HEK293 (cell line): Measurements from ENCODE around the gene RBBP7.

Experiments
- CTCF ChIA-PET: fragments of 350-600 bp; formaldehyde crosslinking; extraction: SDS; loops from one replicate; lab custom pipeline; 2021; ENCODE audit warnings: antibody characterized with exemption; lab: Yijun Ruan, JAX
- POLR2A ChIA-PET: fragments of 300-600 bp; formaldehyde crosslinking; extraction: SDS; loops from one replicate; lab custom pipeline; 2020; ENCODE audit warnings: antibody characterized with exemption, inconsistent platforms; lab: Yijun Ruan, JAX
- H3K27ac ChIP-seq: fragments of 200-500 bp; sonication (Bioruptor generic); 2 replicates; pipeline ENCODE4 v1.5.1; 2014; ENCODE audit warnings: low read depth, low read length, control low read depth, inconsistent platforms; ENCODE audit errors: extremely low read depth
- H3K36me3 ChIP-seq, 2 experiments: fragments of 200-500 bp in 1 of 2; sonication (Bioruptor generic) in 1 of 2; 1 replicate in 1 of 2; 2 replicates in 1 of 2; pipeline ENCODE4 v1.5.1; 2014 to 2017; ENCODE audit warnings: inconsistent platforms in 2 of 2, low read length in 2 of 2; ENCODE audit not compliant: control insufficient read depth in 2 of 2, insufficient read depth in 1 of 2
- H3K4me1 ChIP-seq: fragments of 200-500 bp; sonication (Bioruptor generic); 2 replicates; pipeline ENCODE4 v1.5.1; 2014; ENCODE audit warnings: mild to moderate bottlenecking, low read length, inconsistent platforms; ENCODE audit not compliant: control insufficient read depth, insufficient read depth
- H3K4me3 ChIP-seq: 2 replicates; pipeline ENCODE4 v1.5.1; 2011; ENCODE audit warnings: low read depth, mild to moderate bottlenecking, control low read depth, low read length, moderate library complexity
- H3K9me3 ChIP-seq: fragments of 200-500 bp; sonication (Bioruptor generic); 2 replicates; pipeline ENCODE4 v1.5.1; 2014; ENCODE audit warnings: low read depth, low read length, inconsistent platforms; ENCODE audit not compliant: control insufficient read depth, insufficient read depth
- HOXA7 ChIP-seq: sonication (generic); formaldehyde crosslinking; IDR thresholded peaks from 2 replicates; pipeline ENCODE4 v1.8.1; 2022; ENCODE audit warnings: missing genetic modification reagents, borderline replicate concordance
- KLF1 ChIP-seq: fragments of 450-650 bp; formaldehyde crosslinking; IDR thresholded peaks from 2 replicates; pipeline ENCODE4 v1.5.1; 2016; ENCODE audit warnings: missing biosample characterization, missing genetic modification characterization
- PRDM1 ChIP-seq: fragments of 450-650 bp; formaldehyde crosslinking; IDR thresholded peaks from 2 replicates; pipeline ENCODE4; 2016; ENCODE audit warnings: missing biosample characterization, missing genetic modification characterization
- REPIN1 ChIP-seq: fragments of 450-650 bp; formaldehyde crosslinking; IDR thresholded peaks from 2 replicates; pipeline ENCODE4 v1.5.1; 2017; ENCODE audit warnings: missing biosample characterization, missing genetic modification characterization, low read depth
- SCRT1 ChIP-seq: fragments of 450-650 bp; formaldehyde crosslinking; IDR thresholded peaks from 2 replicates; pipeline ENCODE4 v1.5.1; 2016; ENCODE audit warnings: missing biosample characterization, missing genetic modification characterization, borderline replicate concordance
- SCRT2 ChIP-seq: fragments of 450-650 bp; formaldehyde crosslinking; IDR thresholded peaks from 2 replicates; pipeline ENCODE4 v1.5.1; 2016; ENCODE audit warnings: missing biosample characterization, missing genetic modification characterization
- YY2 ChIP-seq: fragments of 450-650 bp; formaldehyde crosslinking; IDR thresholded peaks from 2 replicates; pipeline ENCODE4 v1.5.1; 2016; ENCODE audit warnings: missing biosample characterization, missing genetic modification characterization
- ZBTB1 ChIP-seq: fragments of 450-650 bp; formaldehyde crosslinking; IDR thresholded peaks from 2 replicates; pipeline ENCODE4 v1.5.1; 2016; ENCODE audit warnings: missing biosample characterization, missing genetic modification characterization
- ZBTB48 ChIP-seq: fragments of 450-650 bp; formaldehyde crosslinking; IDR thresholded peaks from 2 replicates; pipeline ENCODE4 v1.5.1; 2016; ENCODE audit warnings: missing biosample characterization, missing genetic modification characterization
- ZEB2 ChIP-seq: fragments of 450-650 bp; formaldehyde crosslinking; IDR thresholded peaks from 2 replicates; pipeline ENCODE4 v1.5.1; 2016; ENCODE audit warnings: missing biosample characterization, missing genetic modification characterization
- ZNF10 ChIP-seq: fragments of 450-650 bp; formaldehyde crosslinking; IDR thresholded peaks from 2 replicates; pipeline ENCODE4 v1.5.1; 2017; ENCODE audit warnings: missing biosample characterization, missing genetic modification characterization
- ZNF2 ChIP-seq: fragments of 450-650 bp; formaldehyde crosslinking; IDR thresholded peaks from 2 replicates; pipeline ENCODE4 v1.5.1; 2016; ENCODE audit warnings: missing biosample characterization, missing genetic modification characterization
- ZNF202 ChIP-seq: fragments of 450-650 bp; formaldehyde crosslinking; IDR thresholded peaks from 2 replicates; pipeline ENCODE4 v1.5.1; 2016; ENCODE audit warnings: missing biosample characterization, missing genetic modification characterization, borderline replicate concordance
- ZNF223 ChIP-seq: fragments of 450-650 bp; formaldehyde crosslinking; IDR thresholded peaks from 2 replicates; pipeline ENCODE4 v1.5.1; 2016; ENCODE audit warnings: missing biosample characterization, missing genetic modification characterization
- ZNF24 ChIP-seq: fragments of 450-650 bp; formaldehyde crosslinking; IDR thresholded peaks from 2 replicates; pipeline ENCODE4 v1.5.1; 2016; ENCODE audit warnings: missing biosample characterization, missing genetic modification characterization
- ZNF366 ChIP-seq: fragments of 450-650 bp; formaldehyde crosslinking; conservative IDR thresholded peaks from 2 replicates; pipeline ENCODE4 v1.5.1; 2016; ENCODE audit warnings: missing biosample characterization, missing genetic modification characterization
- ZNF426 ChIP-seq: fragments of 450-650 bp; formaldehyde crosslinking; IDR thresholded peaks from 2 replicates; pipeline ENCODE4 v1.5.1; 2017; ENCODE audit warnings: missing biosample characterization, missing genetic modification characterization, mild to moderate bottlenecking, inconsistent platforms, moderate library complexity
- ZNF530 ChIP-seq: fragments of 450-650 bp; formaldehyde crosslinking; IDR thresholded peaks from 2 replicates; pipeline ENCODE4 v1.5.1; 2016; ENCODE audit warnings: low read depth, missing biosample characterization, missing genetic modification characterization
- ZNF544 ChIP-seq: fragments of 450-650 bp; formaldehyde crosslinking; IDR thresholded peaks from 2 replicates; pipeline ENCODE4 v1.5.0; 2017; ENCODE audit warnings: missing biosample characterization, missing genetic modification characterization
- ZNF561 ChIP-seq: fragments of 450-650 bp; IDR thresholded peaks from 2 replicates; pipeline ENCODE4 v1.5.1; 2018; ENCODE audit warnings: missing biosample characterization, missing genetic modification characterization, borderline replicate concordance
- ZNF610 ChIP-seq: fragments of 450-650 bp; formaldehyde crosslinking; IDR thresholded peaks from 2 replicates; pipeline ENCODE4 v1.5.1; 2016; ENCODE audit warnings: missing biosample characterization, missing genetic modification characterization, borderline replicate concordance
- ZNF747 ChIP-seq: fragments of 450-650 bp; formaldehyde crosslinking; IDR thresholded peaks from 2 replicates; pipeline ENCODE4 v1.5.1; 2016; ENCODE audit warnings: missing biosample characterization, missing genetic modification characterization
- ZNF843 ChIP-seq: fragments of 450-650 bp; formaldehyde crosslinking; IDR thresholded peaks from 2 replicates; pipeline ENCODE4 v1.5.1; 2016; ENCODE audit warnings: missing biosample characterization, missing genetic modification characterization
- ZSCAN30 ChIP-seq: fragments of 450-650 bp; IDR thresholded peaks from 2 replicates; pipeline ENCODE4 v1.5.1; 2018; ENCODE audit warnings: missing biosample characterization, mild to moderate bottlenecking, missing genetic modification characterization, moderate library complexity
- TF ChIP-seq, protein P1 (sequence below): fragments of 450-650 bp; formaldehyde crosslinking; IDR thresholded peaks from 2 replicates; pipeline ENCODE4 v1.5.1; 2016; ENCODE audit warnings: missing biosample characterization, missing genetic modification characterization
- TF ChIP-seq, protein P2 (sequence below): fragments of 450-650 bp; formaldehyde crosslinking; conservative IDR thresholded peaks from 2 replicates; pipeline ENCODE4 v1.5.1; 2016; ENCODE audit warnings: low read depth, missing biosample characterization, missing genetic modification characterization
- TF ChIP-seq, protein P3 (sequence below): fragments of 450-650 bp; formaldehyde crosslinking; IDR thresholded peaks from 2 replicates; pipeline ENCODE4 v1.5.1; 2017; ENCODE audit warnings: missing biosample characterization, missing genetic modification characterization

Gene RBBP7

DNA sequence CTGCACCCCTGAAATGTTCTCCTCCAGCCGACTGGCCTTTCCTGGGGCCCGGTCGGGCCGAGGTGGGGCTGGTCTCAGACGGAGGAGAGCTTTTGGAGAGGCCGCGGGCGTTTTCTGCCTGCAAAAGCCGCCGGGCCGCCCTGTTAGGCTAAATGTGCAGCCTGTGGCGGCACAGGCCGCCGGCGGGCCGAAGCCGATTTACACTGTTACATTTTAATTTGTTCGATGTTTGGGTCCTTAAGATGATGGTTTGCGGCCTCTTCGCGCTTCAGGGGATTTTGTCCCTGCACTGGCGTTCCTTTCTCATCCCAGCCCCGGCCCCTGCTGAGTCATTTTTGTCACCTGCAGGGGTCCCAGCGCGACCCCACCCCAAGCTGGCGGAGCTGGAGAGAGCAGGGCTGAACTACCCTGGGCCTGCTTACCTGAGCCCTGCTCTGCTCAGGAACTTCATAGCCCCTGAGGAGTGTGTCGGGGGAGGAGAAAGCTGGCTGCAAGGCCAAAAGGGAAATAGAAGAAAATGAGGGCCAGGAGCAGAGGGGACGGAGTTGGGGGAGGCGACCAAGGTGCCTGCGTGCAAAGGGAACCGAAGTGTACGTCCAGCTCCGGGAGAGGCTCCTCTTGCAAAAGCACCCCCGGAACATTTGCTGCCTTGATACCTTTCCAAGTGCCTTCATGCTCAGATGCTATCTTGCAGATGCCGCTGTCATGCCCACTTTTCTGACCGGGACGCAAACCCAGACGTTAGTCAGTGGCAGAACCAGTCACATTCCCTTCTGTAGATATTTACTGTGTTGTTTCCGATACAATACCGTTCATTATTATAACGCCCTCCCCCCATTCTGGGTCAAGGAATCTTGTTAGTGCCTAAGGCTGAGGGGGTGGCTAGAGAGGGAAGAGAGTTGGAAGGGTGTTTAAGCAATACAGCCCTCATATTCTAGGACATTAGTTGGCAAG is 977 bp upstream of the RBBP7 start (continued):
- TF ChIP-seq, protein P1, sequence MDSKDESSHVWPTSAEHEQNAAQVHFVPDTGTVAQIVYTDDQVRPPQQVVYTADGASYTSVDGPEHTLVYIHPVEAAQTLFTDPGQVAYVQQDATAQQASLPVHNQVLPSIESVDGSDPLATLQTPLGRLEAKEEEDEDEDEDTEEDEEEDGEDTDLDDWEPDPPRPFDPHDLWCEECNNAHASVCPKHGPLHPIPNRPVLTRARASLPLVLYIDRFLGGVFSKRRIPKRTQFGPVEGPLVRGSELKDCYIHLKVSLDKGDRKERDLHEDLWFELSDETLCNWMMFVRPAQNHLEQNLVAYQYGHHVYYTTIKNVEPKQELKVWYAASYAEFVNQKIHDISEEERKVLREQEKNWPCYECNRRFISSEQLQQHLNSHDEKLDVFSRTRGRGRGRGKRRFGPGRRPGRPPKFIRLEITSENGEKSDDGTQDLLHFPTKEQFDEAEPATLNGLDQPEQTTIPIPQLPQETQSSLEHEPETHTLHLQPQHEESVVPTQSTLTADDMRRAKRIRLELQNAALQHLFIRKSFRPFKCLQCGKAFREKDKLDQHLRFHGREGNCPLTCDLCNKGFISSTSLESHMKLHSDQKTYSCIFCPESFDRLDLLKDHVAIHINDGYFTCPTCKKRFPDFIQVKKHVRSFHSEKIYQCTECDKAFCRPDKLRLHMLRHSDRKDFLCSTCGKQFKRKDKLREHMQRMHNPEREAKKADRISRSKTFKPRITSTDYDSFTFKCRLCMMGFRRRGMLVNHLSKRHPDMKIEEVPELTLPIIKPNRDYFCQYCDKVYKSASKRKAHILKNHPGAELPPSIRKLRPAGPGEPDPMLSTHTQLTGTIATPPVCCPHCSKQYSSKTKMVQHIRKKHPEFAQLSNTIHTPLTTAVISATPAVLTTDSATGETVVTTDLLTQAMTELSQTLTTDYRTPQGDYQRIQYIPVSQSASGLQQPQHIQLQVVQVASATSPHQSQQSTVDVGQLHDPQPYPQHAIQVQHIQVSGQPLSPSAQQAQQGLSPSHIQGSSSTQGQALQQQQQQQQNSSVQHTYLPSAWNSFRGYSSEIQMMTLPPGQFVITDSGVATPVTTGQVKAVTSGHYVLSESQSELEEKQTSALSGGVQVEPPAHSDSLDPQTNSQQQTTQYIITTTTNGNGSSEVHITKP: peak; percentile 80
- 0 out of 2 replicates have a peak, but pooled peaks have one; percentile 13 for TF ChIP-seq PRDM1 (tag by site-specific recombination)
- no peak for TF ChIP-seq ZNF544
- no peak for TF ChIP-seq ZBTB1 (tag by site-specific recombination)
- TF ChIP-seq ZNF2 (tag by site-specific recombination): no peak
- no peak for TF ChIP-seq ZNF610 (tag by site-specific recombination)
- peak; percentile 43; the same call in 1 of the 2 replicates for TF ChIP-seq ZBTB48 (tag by site-specific recombination)
- no peak for TF ChIP-seq ZNF561 (tag by site-specific recombination)
- no peak for TF ChIP-seq REPIN1 (tag by site-specific recombination)
- 0 out of 2 replicates have a peak, but pooled peaks have one; percentile 12 for TF ChIP-seq ZNF10 (tag by site-specific recombination)

DNA sequence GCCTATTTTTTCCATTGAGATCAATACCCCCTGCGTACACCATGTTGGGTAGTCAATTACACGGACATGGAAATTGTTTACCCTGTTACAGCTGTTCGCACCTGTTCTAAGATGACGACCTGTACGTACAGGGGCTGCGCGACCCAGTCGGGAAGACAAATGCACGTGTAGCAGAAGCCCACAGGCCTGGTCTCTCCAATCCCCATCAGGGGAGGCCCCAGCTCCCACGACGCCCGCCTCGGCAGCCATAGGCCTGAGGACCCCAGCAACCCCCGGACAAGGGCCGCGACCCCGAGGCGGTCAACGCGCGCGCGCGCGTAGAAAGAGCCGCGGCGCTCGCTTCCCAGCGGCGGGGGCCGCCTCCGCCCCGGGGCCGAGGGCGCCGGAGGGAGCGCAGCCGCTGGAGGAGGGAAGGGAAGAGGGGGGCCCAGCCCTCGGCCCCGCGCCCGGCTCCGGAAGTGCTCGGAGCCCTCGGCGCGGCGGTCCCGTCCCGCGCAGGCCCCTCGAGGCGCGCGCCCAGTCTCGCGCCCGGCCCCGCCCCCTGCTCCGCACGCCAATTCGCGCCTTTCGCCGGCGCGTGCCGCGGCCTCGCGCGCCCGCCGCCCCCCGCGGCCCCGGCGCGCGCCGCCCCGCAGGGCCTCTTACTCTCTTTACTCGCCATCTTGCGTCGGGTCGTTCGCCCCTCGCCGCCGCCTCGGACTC is 618 bp downstream of the RBBP7 start:
- peak overlapping the region; percentile 100 for H3K27ac ChIP-seq
- peaks cover 8% of the 10 kb centered on the region for H3K4me1 ChIP-seq
- peak overlapping the region; percentile 98 for H3K4me3 ChIP-seq
- CTCF ChIA-PET: interaction anchor here (0.7 to 1.3 kb wide), 2 partner anchors 15 to 803 kb away, joined by 3 to 4 read pairs; no protein-coding TSS in a partner anchor
- peaks cover 37 to 42% of the 10 kb centered on the region in 2 experiments for H3K36me3 ChIP-seq
- H3K9me3 ChIP-seq: no peaks in the 10 kb centered on the region
- POLR2A ChIA-PET: interaction anchor here (0.5 to 2.0 kb wide), 5 partner anchors 12 to 177 kb away, joined by 3 to 5 read pairs (median 4); no protein-coding TSS in a partner anchor
- TF ChIP-seq ZNF747 (tag by site-specific recombination): no peak
- no peak for TF ChIP-seq ZNF366 (tag by site-specific recombination)
- 0 out of 2 replicates have a peak, but pooled peaks have one; percentile 23 for TF ChIP-seq HOXA7
- no peak for TF ChIP-seq ZNF202
- TF ChIP-seq ZNF426 (tag by site-specific recombination): no peak
- no peak for TF ChIP-seq ZNF530 (tag by site-specific recombination)
- TF ChIP-seq KLF1 (tag by site-specific recombination): no peak
- TF ChIP-seq YY2: no peak
- 0 out of 2 replicates have a peak, but pooled peaks have one; percentile 16 for TF ChIP-seq ZNF843 (tag by site-specific recombination)
- TF ChIP-seq ZNF24 (tag by site-specific recombination): no peak
- TF ChIP-seq, protein P2, sequence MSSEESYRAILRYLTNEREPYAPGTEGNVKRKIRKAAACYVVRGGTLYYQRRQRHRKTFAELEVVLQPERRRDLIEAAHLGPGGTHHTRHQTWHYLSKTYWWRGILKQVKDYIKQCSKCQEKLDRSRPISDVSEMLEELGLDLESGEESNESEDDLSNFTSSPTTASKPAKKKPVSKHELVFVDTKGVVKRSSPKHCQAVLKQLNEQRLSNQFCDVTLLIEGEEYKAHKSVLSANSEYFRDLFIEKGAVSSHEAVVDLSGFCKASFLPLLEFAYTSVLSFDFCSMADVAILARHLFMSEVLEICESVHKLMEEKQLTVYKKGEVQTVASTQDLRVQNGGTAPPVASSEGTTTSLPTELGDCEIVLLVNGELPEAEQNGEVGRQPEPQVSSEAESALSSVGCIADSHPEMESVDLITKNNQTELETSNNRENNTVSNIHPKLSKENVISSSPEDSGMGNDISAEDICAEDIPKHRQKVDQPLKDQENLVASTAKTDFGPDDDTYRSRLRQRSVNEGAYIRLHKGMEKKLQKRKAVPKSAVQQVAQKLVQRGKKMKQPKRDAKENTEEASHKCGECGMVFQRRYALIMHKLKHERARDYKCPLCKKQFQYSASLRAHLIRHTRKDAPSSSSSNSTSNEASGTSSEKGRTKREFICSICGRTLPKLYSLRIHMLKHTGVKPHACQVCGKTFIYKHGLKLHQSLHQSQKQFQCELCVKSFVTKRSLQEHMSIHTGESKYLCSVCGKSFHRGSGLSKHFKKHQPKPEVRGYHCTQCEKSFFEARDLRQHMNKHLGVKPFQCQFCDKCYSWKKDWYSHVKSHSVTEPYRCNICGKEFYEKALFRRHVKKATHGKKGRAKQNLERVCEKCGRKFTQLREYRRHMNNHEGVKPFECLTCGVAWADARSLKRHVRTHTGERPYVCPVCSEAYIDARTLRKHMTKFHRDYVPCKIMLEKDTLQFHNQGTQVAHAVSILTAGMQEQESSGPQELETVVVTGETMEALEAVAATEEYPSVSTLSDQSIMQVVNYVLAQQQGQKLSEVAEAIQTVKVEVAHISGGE (tag by site-specific recombination): no peak
- TF ChIP-seq ZSCAN30 (tag by site-specific recombination): 0 out of 2 replicates have a peak, but pooled peaks have one; percentile 32
- TF ChIP-seq SCRT2 (tag by site-specific recombination): peak; percentile 45; the same call in 1 of the 2 replicates
- no peak for TF ChIP-seq ZNF223
- peak; percentile 12; the same call in 1 of the 2 replicates for TF ChIP-seq ZEB2
- TF ChIP-seq, protein P3, sequence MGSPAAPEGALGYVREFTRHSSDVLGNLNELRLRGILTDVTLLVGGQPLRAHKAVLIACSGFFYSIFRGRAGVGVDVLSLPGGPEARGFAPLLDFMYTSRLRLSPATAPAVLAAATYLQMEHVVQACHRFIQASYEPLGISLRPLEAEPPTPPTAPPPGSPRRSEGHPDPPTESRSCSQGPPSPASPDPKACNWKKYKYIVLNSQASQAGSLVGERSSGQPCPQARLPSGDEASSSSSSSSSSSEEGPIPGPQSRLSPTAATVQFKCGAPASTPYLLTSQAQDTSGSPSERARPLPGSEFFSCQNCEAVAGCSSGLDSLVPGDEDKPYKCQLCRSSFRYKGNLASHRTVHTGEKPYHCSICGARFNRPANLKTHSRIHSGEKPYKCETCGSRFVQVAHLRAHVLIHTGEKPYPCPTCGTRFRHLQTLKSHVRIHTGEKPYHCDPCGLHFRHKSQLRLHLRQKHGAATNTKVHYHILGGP (tag by site-specific recombination): no peak
- TF ChIP-seq SCRT1 (tag by site-specific recombination): 0 out of 2 replicates have a peak, but pooled peaks have one; percentile 45
